ENCODE data around the gene HYDIN. TPM values are rescaled to one million over a fixed set of nuclear protein-coding genes. Genes with fewer than 3 reads are reported as not detected.

The HYDIN gene
- total RNA-seq, 1 donor from 2014 or later = 4.0 TPM

GRCh38 chr16:70796301-70796700 is 434.2 kb downstream of the HYDIN start:
- TF ChIP-seq CTCF (IDR thresholded peaks at IDR 0.05; ENCODE audit: insufficient read depth, low read length, poor library complexity, severe bottlenecking) = no peak
- no peak overlapping the region for H3K4me3 ChIP-seq (ENCODE audit: low read depth, low read length)

GRCh38 chr16:70795296-70795912 is 435.1 kb downstream of the HYDIN start:
- no peaks in the 10 kb centered on the region for H3K27me3 ChIP-seq (ENCODE audit: control insufficient read depth, insufficient read depth, low read length)
- H3K36me3 ChIP-seq (ENCODE audit: control insufficient read depth, insufficient read depth, low read length) = peaks cover 2% of the 10 kb centered on the region
- TF ChIP-seq CTCF (IDR thresholded peaks at IDR 0.05; ENCODE audit: insufficient read depth, low read length, poor library complexity, severe bottlenecking) = no peak
- no peak for DNase-seq (ENCODE audit: low read depth)
- no peak overlapping the region for H3K4me3 ChIP-seq (ENCODE audit: low read depth, low read length)

More at GRCh38 chr16:70796301-70796700, 434.2 kb downstream of the HYDIN start:
- DNase-seq (ENCODE audit: low read depth) = no peak
- peaks cover 2% of the 10 kb centered on the region for H3K36me3 ChIP-seq (ENCODE audit: control insufficient read depth, insufficient read depth, low read length)
- H3K27me3 ChIP-seq (ENCODE audit: control insufficient read depth, insufficient read depth, low read length) = no peaks in the 10 kb centered on the region

- DNase-seq (ENCODE audit: low read depth) = no peak
- peaks cover 2% of the 10 kb centered on the region for H3K36me3 ChIP-seq (ENCODE audit: control insufficient read depth, insufficient read depth, low read length)
- H3K27me3 ChIP-seq (ENCODE audit: control insufficient read depth, insufficient read depth, low read length) = no peaks in the 10 kb centered on the region
These were observed 436.5 kb downstream of the HYDIN start for GRCh38 chr16:70793851-70794502.

GRCh38 chr16:70790815-70791214 is 439.7 kb downstream of the HYDIN start:
- no peak overlapping the region for H3K4me3 ChIP-seq (ENCODE audit: low read depth, low read length)
- no peaks in the 10 kb centered on the region for H3K27me3 ChIP-seq (ENCODE audit: control insufficient read depth, insufficient read depth, low read length)
- no peaks in the 10 kb centered on the region for H3K36me3 ChIP-seq (ENCODE audit: control insufficient read depth, insufficient read depth, low read length)
- no peak for DNase-seq (ENCODE audit: low read depth)
- TF ChIP-seq CTCF (IDR thresholded peaks at IDR 0.05; ENCODE audit: insufficient read depth, low read length, poor library complexity, severe bottlenecking) = no peak

More at GRCh38 chr16:70793851-70794502, 436.5 kb downstream of the HYDIN start:
- TF ChIP-seq CTCF (IDR thresholded peaks at IDR 0.05; ENCODE audit: insufficient read depth, low read length, poor library complexity, severe bottlenecking) = no peak
- H3K4me3 ChIP-seq (ENCODE audit: low read depth, low read length) = no peak overlapping the region

- Histone ChIP-seq H3K36me3 (ENCODE audit: control insufficient read depth, insufficient read depth, low read length) (no peaks in the 10 kb centered on the region), H3K4me3 (ENCODE audit: low read depth, low read length) (no peak overlapping the region), H3K27me3 (ENCODE audit: control insufficient read depth, insufficient read depth, low read length) (no peaks in the 10 kb centered on the region)
- no peak for TF ChIP-seq CTCF (IDR thresholded peaks at IDR 0.05; ENCODE audit: insufficient read depth, low read length, poor library complexity, severe bottlenecking)
- DNase-seq (ENCODE audit: low read depth) = no peak
These were observed 440.7 kb downstream of the HYDIN start for GRCh38 chr16:70789595-70790447.
